ENCODE results near the gene AIPL1.

Gene AIPL1

DNA sequence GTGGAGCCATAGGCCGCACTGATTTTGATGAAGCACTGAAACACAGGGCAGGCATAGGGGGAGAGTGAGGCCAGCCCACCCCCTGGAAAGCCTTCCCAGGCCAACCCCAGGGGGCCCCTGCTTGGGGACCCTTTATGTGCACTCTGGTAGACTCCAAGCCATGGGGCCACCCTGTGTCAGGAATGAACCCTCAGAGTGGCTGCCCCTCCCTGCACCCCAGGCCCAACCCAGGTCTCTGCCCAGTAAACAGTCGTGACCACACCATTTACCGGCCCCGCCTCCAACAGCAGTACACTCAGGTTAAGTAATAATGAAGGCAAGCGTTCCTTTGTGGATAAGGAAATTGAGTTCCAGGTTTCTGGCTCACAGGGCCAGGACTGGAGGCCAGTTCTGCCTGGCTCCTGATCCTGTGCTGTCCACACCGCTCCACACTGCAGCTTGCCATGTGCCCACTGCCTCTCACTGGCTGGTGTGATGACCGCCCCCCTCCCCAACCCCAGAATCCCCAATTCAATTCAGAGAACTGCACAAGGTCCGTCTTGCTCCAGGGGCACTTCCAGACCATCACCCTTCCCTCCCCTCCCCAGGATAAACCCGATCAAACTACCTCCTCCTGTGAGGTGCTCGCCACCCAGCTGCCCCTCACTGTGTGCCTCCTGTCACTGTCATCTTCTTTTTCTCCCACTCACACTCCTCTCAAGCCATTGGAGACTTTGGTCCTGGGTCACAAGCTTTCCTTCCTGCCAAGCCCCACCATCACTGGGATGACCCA, 23.0 kb upstream of the AIPL1 start:
- no peaks in the 10 kb centered on the region for H3K4me1 ChIP-seq (ENCODE audit: insufficient read depth, low read length, severe bottlenecking)

GRCh38 chr17:6456914-6457687, 22.2 kb upstream of the AIPL1 start:
- H3K27me3 ChIP-seq (ENCODE audit: insufficient read depth, low read length), result no peaks in the 10 kb centered on the region; the same call in 1 of the 2 replicates
- no peaks in the 10 kb centered on the region for H3K9me3 ChIP-seq (ENCODE audit: low read length)
- H3K9ac ChIP-seq (ENCODE audit: low read length), result no peak overlapping the region
- no peak for TF ChIP-seq EZH2 (IDR thresholded peaks at IDR 0.05; ENCODE audit: borderline replicate concordance, low read length)
- TF ChIP-seq, protein P1, sequence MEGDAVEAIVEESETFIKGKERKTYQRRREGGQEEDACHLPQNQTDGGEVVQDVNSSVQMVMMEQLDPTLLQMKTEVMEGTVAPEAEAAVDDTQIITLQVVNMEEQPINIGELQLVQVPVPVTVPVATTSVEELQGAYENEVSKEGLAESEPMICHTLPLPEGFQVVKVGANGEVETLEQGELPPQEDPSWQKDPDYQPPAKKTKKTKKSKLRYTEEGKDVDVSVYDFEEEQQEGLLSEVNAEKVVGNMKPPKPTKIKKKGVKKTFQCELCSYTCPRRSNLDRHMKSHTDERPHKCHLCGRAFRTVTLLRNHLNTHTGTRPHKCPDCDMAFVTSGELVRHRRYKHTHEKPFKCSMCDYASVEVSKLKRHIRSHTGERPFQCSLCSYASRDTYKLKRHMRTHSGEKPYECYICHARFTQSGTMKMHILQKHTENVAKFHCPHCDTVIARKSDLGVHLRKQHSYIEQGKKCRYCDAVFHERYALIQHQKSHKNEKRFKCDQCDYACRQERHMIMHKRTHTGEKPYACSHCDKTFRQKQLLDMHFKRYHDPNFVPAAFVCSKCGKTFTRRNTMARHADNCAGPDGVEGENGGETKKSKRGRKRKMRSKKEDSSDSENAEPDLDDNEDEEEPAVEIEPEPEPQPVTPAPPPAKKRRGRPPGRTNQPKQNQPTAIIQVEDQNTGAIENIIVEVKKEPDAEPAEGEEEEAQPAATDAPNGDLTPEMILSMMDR (IDR thresholded peaks at IDR 0.05; ENCODE audit: low read length), result no peak
- no peak overlapping the region for H3K27ac ChIP-seq (ENCODE audit: low read depth, low read length, poor library complexity, severe bottlenecking)
- H3K4me3 ChIP-seq (ENCODE audit: low read depth, low read length, poor library complexity, severe bottlenecking), result no peak overlapping the region
- H3K4me1 ChIP-seq (ENCODE audit: insufficient read depth, low read length, severe bottlenecking), result no peaks in the 10 kb centered on the region
- H3K9me2 ChIP-seq (ENCODE audit: low read depth, low read length), result no peaks in the 10 kb centered on the region
- no peaks in the 10 kb centered on the region for H3K79me2 ChIP-seq (ENCODE audit: insufficient read depth, low read length)
- no peaks in the 10 kb centered on the region for H3K36me3 ChIP-seq (ENCODE audit: insufficient read depth, low read length)
- no peaks in the 10 kb centered on the region for H4K20me1 ChIP-seq (ENCODE audit: insufficient read depth, low read length)
- no peak overlapping the region for H3K4me2 ChIP-seq (ENCODE audit: low read length)
- no peak overlapping the region for H2AFZ ChIP-seq (ENCODE audit: low read length)
- no peaks in the 10 kb centered on the region for H3F3A ChIP-seq (ENCODE audit: insufficient read depth, low read length)

More for the DNA sequence above, 23.0 kb upstream of the AIPL1 start:
- H3K9me3 ChIP-seq (ENCODE audit: low read length), result no peaks in the 10 kb centered on the region
- TF ChIP-seq EZH2 (IDR thresholded peaks at IDR 0.05; ENCODE audit: borderline replicate concordance, low read length), result no peak
- TF ChIP-seq, protein P1 (IDR thresholded peaks at IDR 0.05; ENCODE audit: low read length), result no peak
- no peaks in the 10 kb centered on the region for H3F3A ChIP-seq (ENCODE audit: insufficient read depth, low read length)
- H2AFZ ChIP-seq (ENCODE audit: low read length), result no peak overlapping the region
- no peaks in the 10 kb centered on the region for H3K79me2 ChIP-seq (ENCODE audit: insufficient read depth, low read length)
- H3K36me3 ChIP-seq (ENCODE audit: insufficient read depth, low read length), result no peaks in the 10 kb centered on the region
- H3K9ac ChIP-seq (ENCODE audit: low read length), result no peak overlapping the region
- H3K27me3 ChIP-seq (ENCODE audit: insufficient read depth, low read length), result no peaks in the 10 kb centered on the region; the same call in 1 of the 2 replicates
- H3K4me3 ChIP-seq (ENCODE audit: low read depth, low read length, poor library complexity, severe bottlenecking), result no peak overlapping the region
- no peak overlapping the region for H3K27ac ChIP-seq (ENCODE audit: low read depth, low read length, poor library complexity, severe bottlenecking)
- no peak overlapping the region for H3K4me2 ChIP-seq (ENCODE audit: low read length)
- H3K9me2 ChIP-seq (ENCODE audit: low read depth, low read length), result no peaks in the 10 kb centered on the region
- no peaks in the 10 kb centered on the region for H4K20me1 ChIP-seq (ENCODE audit: insufficient read depth, low read length)

DNA sequence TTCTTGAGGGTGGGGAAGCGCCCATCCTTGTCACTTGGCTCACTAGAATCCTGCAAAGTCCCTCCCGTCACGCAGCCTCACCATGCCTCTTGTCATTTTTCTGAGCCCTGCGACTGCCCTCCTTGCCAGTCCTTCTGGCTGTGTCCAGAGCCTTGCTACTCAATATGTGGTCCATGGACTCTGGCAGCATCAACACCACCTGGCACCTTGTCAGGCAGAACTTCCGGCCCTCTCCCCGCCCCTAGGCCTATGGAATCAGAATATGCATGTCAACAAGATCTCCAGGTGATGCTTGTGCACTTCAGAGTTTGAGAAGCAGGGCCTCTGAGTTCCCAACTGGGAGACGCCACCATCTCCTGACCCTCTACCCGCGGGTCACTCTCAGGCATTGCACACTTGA, 21.4 kb upstream of the AIPL1 start:
- Histone ChIP-seq H3K4me3 (ENCODE audit: low read depth, low read length, poor library complexity, severe bottlenecking) (no peak overlapping the region), H3K4me2 (ENCODE audit: low read length) (no peak overlapping the region), H3K4me1 (ENCODE audit: insufficient read depth, low read length, severe bottlenecking) (no peaks in the 10 kb centered on the region), H3K9me2 (ENCODE audit: low read depth, low read length) (no peaks in the 10 kb centered on the region), H3K27ac (ENCODE audit: low read depth, low read length, poor library complexity, severe bottlenecking) (no peak overlapping the region), H3K27me3 (ENCODE audit: insufficient read depth, low read length) (no peaks in the 10 kb centered on the region; the same call in 1 of the 2 replicates), H3K9ac (ENCODE audit: low read length) (no peak overlapping the region), H4K20me1 (ENCODE audit: insufficient read depth, low read length) (no peaks in the 10 kb centered on the region), H2AFZ (ENCODE audit: low read length) (no peak overlapping the region), H3K36me3 (ENCODE audit: insufficient read depth, low read length) (no peaks in the 10 kb centered on the region), H3F3A (ENCODE audit: insufficient read depth, low read length) (no peaks in the 10 kb centered on the region), H3K9me3 (ENCODE audit: low read length) (no peaks in the 10 kb centered on the region), H3K79me2 (ENCODE audit: insufficient read depth, low read length) (no peaks in the 10 kb centered on the region)
- TF ChIP-seq EZH2 (IDR thresholded peaks at IDR 0.05; ENCODE audit: borderline replicate concordance, low read length), result no peak
- TF ChIP-seq, protein P1 (IDR thresholded peaks at IDR 0.05; ENCODE audit: low read length), result no peak

Data from OCI-LY1 (cell line).